Epithelial cell of esophagus (primary cell): ENCODE results near the gene ATXN7.
A peak's percentile ranks its signal among the peaks of the same experiment; 100 is the strongest.

Experiments
- DNase-seq: peaks from one replicate; pipeline ENCODE4 v3.0.0; 2010; ENCODE audit warnings: low read depth
- H3K4me3 ChIP-seq: 2 replicates; pipeline ENCODE4 v1.5.1; 2011; ENCODE audit warnings: mild to moderate bottlenecking, low read length, control low read depth
- CTCF ChIP-seq: IDR thresholded peaks from 2 replicates; pipeline ENCODE4 v1.5.1; 2011; ENCODE audit warnings: low read depth, mild to moderate bottlenecking, low read length, control low read depth, inconsistent platforms; ENCODE audit not compliant: insufficient read depth; ENCODE audit errors: missing control alignments

The ATXN7 gene

DNA sequence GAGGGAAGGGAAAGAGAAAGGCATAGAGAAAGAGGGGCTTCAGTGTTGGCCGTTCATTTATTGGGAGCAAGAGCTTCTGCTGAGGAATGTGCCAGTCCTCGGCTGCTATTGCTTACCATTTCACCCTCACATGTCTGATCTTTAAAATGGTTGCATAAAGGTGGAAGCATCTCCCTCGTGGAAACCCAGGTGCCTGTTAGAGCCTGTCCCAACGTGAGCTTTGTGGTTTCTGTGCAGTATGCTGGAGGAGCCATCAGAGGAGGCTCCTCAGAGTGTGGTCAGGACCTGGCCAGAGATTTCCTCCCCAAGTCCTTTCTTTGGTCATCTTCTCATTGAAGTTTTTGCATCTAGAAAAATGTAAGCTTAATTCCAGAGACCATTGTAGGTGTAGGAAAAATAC lies 125.3 kb downstream of the ATXN7 start:
- DNase-seq: peak; percentile 78
- no peak for TF ChIP-seq CTCF
- no peak overlapping the region for H3K4me3 ChIP-seq

DNA sequence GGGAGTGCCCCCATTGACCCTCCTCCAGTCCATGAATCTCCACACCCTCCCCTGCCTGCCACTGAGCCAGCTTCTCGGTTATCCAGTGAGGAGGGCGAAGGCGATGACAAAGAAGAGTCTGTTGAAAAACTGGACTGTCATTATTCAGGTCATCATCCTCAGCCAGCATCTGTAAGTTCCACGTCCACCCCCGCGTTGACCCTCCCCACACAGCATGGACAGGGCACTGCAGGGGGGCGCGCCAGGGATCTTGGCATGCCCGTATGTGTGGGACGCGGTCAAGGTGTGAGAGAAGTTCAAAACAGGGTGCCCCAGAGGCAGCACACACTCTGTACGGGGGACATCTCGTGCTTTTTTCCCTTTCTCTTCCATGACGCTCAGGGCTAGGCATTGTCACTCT lies 126.5 kb downstream of the ATXN7 start:
- DNase-seq: no peak
- TF ChIP-seq CTCF: no peak
- H3K4me3 ChIP-seq: no peak overlapping the region

DNA sequence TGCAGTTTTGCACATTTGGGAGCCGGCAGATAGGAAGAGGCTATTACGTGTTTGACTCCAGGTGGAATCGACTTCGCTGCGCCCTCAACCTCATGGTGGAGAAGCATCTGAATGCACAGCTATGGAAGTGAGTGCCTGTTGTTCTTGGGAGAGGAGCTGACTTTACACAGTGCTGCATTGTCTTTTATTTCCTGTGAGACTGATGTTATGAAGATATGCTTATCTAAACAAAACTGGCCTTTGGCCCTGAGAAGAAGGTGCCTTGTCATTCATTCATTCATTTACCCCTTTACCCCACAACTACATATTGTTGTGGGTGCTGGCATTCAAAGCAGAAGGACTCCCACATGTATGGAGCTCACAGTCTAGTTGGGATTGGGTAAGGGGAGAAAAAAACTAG lies 127.1 kb downstream of the ATXN7 start:
- DNase-seq: no peak
- no peak overlapping the region for H3K4me3 ChIP-seq
- TF ChIP-seq CTCF: no peak

- no peak for DNase-seq
- TF ChIP-seq CTCF: no peak
- no peak overlapping the region for H3K4me3 ChIP-seq
These were observed 128.0 kb downstream of the ATXN7 start for GRCh38 chr3:63991666-63992065.

DNA sequence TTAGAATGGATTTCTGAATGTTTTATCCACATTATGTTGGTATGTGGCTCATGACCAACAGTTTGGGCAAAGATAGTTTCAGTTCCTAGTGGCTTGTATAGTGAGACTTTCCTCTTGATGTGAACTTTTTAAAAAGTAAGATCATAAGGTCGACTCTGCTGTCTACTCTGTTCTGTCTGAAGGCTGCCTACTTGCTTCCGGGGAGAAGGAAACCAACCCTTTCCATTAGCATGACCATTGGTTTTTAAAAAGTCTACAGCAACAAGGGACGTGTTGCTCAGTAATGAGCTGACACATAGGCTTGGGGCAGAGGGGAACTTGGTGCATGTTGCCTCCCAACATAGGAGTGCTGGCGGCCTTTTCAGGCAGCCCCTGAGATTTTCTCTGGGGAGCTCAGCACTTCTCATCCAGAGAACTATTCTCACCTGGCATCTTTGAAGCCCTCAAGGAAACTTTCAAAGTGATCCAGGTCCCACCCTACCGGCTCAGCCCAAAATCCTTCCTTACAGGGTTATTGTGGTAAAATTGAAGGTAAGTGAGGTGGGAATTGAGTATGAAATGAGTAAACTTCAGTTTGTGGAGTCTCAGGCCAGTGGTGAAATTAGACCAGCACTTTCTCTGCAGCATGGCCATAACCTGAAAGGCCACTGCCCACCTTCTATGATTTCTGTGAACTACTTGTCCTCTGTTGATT lies 129.0 kb downstream of the ATXN7 start:
- H3K4me3 ChIP-seq: no peak overlapping the region
- DNase-seq: no peak
- TF ChIP-seq CTCF: no peak

DNA sequence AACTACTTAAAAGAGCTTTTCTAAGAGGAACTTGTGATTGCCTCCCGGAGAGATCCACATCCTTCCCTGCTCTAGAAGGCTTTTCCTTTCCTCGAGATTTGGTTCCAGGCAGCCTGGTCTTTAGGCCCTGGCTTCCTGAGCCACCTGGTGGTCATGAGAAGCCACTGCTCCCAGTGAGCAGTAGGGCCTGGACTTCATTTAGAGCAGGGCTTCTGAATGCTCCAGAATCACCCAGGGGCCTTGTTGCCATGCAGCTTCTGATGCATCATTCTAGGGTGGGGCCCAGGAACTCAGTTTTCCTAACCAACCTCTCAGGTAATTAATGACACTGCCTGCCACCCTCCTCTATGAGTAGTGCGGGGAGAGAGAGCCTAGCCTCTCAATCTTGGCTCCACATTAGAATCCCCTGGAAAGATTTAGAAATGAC lies 130.0 kb downstream of the ATXN7 start:
- peak; percentile 99 for TF ChIP-seq CTCF
- no peak overlapping the region for H3K4me3 ChIP-seq
- peak; percentile 89 for DNase-seq

- no peak for TF ChIP-seq CTCF
- no peak for DNase-seq
- H3K4me3 ChIP-seq: no peak overlapping the region
These were observed 131.4 kb downstream of the ATXN7 start for GRCh38 chr3:63995086-63995485.
